ENCODE measurements around the gene PRDX2.

PRDX2 gene

GRCh38 chr19:12782174-12782423, 19.5 kb downstream of the PRDX2 start:
- Histone ChIP-seq H3K36me3 (ENCODE audit: insufficient read depth, low read length) (no peaks in the 10 kb centered on the region), H4K20me1 (ENCODE audit: insufficient read depth, low read length, poor library complexity, severe bottlenecking) (no peaks in the 10 kb centered on the region), H3K4me3 (ENCODE audit: low read length, poor library complexity, severe bottlenecking) (peak overlapping the region; percentile 64), H3F3A (ENCODE audit: low read depth) (no peaks in the 10 kb centered on the region; the same call in 1 of the 2 replicates), H3K27me3 (ENCODE audit: insufficient read depth, low read length, poor library complexity, severe bottlenecking) (no peaks in the 10 kb centered on the region), H2AFZ (ENCODE audit: low read length) (peak overlapping the region; percentile 59; the same call in 1 of the 2 replicates), H3K9me2 (replicated peaks; ENCODE audit: low read depth, low read length) (no peaks in the 10 kb centered on the region), H3K4me1 (ENCODE audit: insufficient read depth, low read length, poor library complexity, severe bottlenecking) (peaks cover 46% of the 10 kb centered on the region), H3K9me3 (ENCODE audit: insufficient read depth, low read depth, low read length) (no peaks in the 10 kb centered on the region), H3K4me2 (ENCODE audit: low read depth, low read length, poor library complexity, severe bottlenecking) (peak overlapping the region; percentile 60), H3K9ac (ENCODE audit: low read depth, low read length, poor library complexity, severe bottlenecking) (peak overlapping the region; percentile 58), H3K79me2 (ENCODE audit: insufficient read depth, low read length) (no peaks in the 10 kb centered on the region)
- no peak for TF ChIP-seq EZH2phosphoT487 (IDR thresholded peaks at IDR 0.05; ENCODE audit: borderline replicate concordance)
- TF ChIP-seq, protein P1, sequence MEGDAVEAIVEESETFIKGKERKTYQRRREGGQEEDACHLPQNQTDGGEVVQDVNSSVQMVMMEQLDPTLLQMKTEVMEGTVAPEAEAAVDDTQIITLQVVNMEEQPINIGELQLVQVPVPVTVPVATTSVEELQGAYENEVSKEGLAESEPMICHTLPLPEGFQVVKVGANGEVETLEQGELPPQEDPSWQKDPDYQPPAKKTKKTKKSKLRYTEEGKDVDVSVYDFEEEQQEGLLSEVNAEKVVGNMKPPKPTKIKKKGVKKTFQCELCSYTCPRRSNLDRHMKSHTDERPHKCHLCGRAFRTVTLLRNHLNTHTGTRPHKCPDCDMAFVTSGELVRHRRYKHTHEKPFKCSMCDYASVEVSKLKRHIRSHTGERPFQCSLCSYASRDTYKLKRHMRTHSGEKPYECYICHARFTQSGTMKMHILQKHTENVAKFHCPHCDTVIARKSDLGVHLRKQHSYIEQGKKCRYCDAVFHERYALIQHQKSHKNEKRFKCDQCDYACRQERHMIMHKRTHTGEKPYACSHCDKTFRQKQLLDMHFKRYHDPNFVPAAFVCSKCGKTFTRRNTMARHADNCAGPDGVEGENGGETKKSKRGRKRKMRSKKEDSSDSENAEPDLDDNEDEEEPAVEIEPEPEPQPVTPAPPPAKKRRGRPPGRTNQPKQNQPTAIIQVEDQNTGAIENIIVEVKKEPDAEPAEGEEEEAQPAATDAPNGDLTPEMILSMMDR (conservative IDR thresholded peaks at IDR 0.05; ENCODE audit: low read length) = no peak

- Histone ChIP-seq H3K79me2 (ENCODE audit: insufficient read depth, low read length) (no peaks in the 10 kb centered on the region), H3K9ac (ENCODE audit: low read depth, low read length, poor library complexity, severe bottlenecking) (peak overlapping the region; percentile 79), H3K4me1 (ENCODE audit: insufficient read depth, low read length, poor library complexity, severe bottlenecking) (peaks cover 36% of the 10 kb centered on the region), H3K4me2 (ENCODE audit: low read depth, low read length, poor library complexity, severe bottlenecking) (peak overlapping the region; percentile 98), H3K4me3 (ENCODE audit: low read length, poor library complexity, severe bottlenecking) (peak overlapping the region; percentile 79), H4K20me1 (ENCODE audit: insufficient read depth, low read length, poor library complexity, severe bottlenecking) (no peaks in the 10 kb centered on the region), H3K9me3 (ENCODE audit: insufficient read depth, low read depth, low read length) (no peaks in the 10 kb centered on the region), H3K9me2 (replicated peaks; ENCODE audit: low read depth, low read length) (no peaks in the 10 kb centered on the region), H3F3A (ENCODE audit: low read depth) (no peaks in the 10 kb centered on the region), H3K27me3 (ENCODE audit: insufficient read depth, low read length, poor library complexity, severe bottlenecking) (no peaks in the 10 kb centered on the region), H3K36me3 (ENCODE audit: insufficient read depth, low read length) (no peaks in the 10 kb centered on the region), H2AFZ (ENCODE audit: low read length) (peak overlapping the region; percentile 23; the same call in 1 of the 2 replicates)
- TF ChIP-seq, protein P1 (conservative IDR thresholded peaks at IDR 0.05; ENCODE audit: low read length) = peak; percentile 26
- TF ChIP-seq EZH2phosphoT487 (IDR thresholded peaks at IDR 0.05; ENCODE audit: borderline replicate concordance) = no peak
Measured at GRCh38 chr19:12779162-12779993, 22.2 kb downstream of the PRDX2 start.

DNA sequence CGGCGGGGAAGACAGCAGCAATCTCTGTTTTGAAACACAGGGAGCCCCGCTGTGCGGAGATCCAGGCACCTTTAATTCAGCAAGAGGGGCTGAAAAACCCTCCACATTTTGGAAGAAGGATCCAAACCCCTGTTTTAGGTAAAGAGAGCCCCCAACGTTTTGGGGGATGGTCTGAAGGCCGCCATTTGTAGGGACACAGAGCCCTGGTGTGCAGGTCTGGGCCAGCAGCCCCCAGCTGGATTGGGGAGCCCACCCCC, 22.8 kb downstream of the PRDX2 start:
- H3K9ac ChIP-seq (ENCODE audit: low read depth, low read length, poor library complexity, severe bottlenecking) = peak overlapping the region; percentile 79
- H3K27me3 ChIP-seq (ENCODE audit: insufficient read depth, low read length, poor library complexity, severe bottlenecking) = no peaks in the 10 kb centered on the region
- no peaks in the 10 kb centered on the region for H3K79me2 ChIP-seq (ENCODE audit: insufficient read depth, low read length)
- H4K20me1 ChIP-seq (ENCODE audit: insufficient read depth, low read length, poor library complexity, severe bottlenecking) = no peaks in the 10 kb centered on the region
- H2AFZ ChIP-seq (ENCODE audit: low read length) = peak overlapping the region; percentile 88
- peak overlapping the region; percentile 79 for H3K4me3 ChIP-seq (ENCODE audit: low read length, poor library complexity, severe bottlenecking)
- no peaks in the 10 kb centered on the region for H3K9me2 ChIP-seq (replicated peaks; ENCODE audit: low read depth, low read length)
- H3K4me2 ChIP-seq (ENCODE audit: low read depth, low read length, poor library complexity, severe bottlenecking) = peak overlapping the region; percentile 98
- H3K9me3 ChIP-seq (ENCODE audit: insufficient read depth, low read depth, low read length) = no peaks in the 10 kb centered on the region
- H3K36me3 ChIP-seq (ENCODE audit: insufficient read depth, low read length) = no peaks in the 10 kb centered on the region
- no peaks in the 10 kb centered on the region for H3F3A ChIP-seq (ENCODE audit: low read depth)
- peaks cover 36% of the 10 kb centered on the region for H3K4me1 ChIP-seq (ENCODE audit: insufficient read depth, low read length, poor library complexity, severe bottlenecking)
- no peak for TF ChIP-seq EZH2phosphoT487 (IDR thresholded peaks at IDR 0.05; ENCODE audit: borderline replicate concordance)
- TF ChIP-seq, protein P1 (conservative IDR thresholded peaks at IDR 0.05; ENCODE audit: low read length) = no peak
